GM21576 (cell line): ENCODE data around the gene RRP1B.

ENCODE experiments used
- ATAC-seq: cut with Tn5 transposase; IDR thresholded peaks from one replicate; pipeline ENCODE4 v1.9.1; 2021; ENCODE audit warnings: mild to moderate bottlenecking, moderate library complexity; ENCODE audit not compliant: unreplicated experiment

The RRP1B gene

GRCh38 chr21:43720539-43721166, 61.3 kb downstream of the RRP1B start:
- no peak for ATAC-seq

DNA sequence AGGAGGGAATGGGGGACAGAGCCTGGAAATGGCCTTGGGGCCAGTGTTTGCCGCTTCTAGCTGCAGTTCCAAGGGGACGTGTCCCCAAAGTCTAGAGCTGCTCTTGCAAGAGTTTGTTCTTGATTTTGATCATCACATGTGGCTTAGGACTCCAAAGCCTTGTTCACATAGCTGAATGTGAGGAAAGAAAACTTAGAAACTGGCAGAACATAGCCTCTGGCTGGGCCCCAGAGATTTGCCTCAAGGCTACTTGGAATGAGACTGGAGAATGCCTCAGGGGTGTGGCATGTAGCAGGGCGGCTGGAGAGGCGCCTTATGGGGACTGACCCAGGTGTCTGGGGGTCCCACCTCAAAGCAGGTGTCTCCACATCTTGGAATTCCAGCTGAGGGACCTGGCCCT, 61.8 kb downstream of the RRP1B start:
- ATAC-seq, result no peak

- ATAC-seq, result no peak
Measured at GRCh38 chr21:43721939-43722338, 62.6 kb downstream of the RRP1B start.

DNA sequence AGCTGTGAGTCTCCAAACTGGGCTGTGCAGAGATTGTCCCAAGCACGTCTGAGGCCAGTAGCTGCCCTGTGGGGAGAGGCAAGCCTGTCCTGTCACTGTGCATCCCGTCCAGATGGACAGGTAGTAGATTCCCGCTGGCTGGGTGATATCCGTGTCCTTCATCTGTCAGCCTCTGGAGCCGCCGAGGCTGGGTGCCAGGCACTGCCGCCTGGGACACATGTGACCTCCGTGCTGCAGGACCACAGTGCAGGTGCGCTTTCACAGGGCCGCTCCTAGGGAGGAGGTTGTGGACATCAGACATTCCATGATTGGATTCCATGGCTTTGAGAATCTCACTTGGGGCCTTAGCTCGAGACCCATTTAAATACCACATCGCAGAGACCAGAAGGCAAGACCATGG, 64.3 kb downstream of the RRP1B start:
- ATAC-seq, result no peak

DNA sequence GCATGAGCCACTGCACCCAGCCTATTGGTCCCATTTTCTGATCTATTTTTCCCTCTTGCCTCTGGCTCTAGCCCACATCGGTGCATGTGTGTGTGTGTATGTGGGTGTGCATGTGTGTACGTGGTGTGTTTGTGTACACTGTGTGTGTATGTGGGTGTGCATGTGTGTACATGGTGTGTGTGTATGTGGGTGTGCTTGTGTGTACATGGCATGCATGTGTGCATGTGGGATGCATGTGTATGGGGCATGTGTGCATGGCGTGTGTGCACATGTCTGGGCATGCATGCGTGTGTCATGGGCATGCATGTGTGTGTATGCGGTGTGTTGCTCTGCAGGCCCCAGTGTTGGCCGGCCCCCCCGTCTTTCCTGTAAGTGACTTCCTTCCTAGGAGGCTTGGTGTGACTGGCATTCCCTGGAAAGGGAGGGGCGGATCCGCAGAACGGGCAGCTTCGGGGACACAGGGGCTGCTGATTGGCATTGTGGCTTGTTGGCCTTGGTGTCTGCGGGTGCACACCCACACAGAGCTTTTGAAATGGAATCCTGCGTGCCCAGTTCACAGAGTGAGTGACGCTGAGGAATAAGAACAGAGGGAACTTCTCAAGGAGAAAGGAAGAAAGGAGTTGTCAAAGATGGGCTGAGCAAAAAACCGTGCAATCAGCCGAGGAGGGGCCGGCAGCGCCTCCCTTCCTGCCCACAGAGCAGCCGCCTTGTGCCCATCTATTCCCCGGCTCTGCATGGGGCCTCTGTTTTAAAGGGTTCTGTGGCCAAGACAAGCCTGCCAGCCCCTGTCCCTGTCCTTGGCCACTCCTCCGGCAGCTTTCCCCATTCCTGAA, 67.5 kb downstream of the RRP1B start:
- ATAC-seq, result no peak

- no peak for ATAC-seq
Measured at GRCh38 chr21:43727519-43728153, 68.3 kb downstream of the RRP1B start.

- peak; percentile 9 for ATAC-seq
Measured at GRCh38 chr21:43728154-43728466, 68.8 kb downstream of the RRP1B start.

DNA sequence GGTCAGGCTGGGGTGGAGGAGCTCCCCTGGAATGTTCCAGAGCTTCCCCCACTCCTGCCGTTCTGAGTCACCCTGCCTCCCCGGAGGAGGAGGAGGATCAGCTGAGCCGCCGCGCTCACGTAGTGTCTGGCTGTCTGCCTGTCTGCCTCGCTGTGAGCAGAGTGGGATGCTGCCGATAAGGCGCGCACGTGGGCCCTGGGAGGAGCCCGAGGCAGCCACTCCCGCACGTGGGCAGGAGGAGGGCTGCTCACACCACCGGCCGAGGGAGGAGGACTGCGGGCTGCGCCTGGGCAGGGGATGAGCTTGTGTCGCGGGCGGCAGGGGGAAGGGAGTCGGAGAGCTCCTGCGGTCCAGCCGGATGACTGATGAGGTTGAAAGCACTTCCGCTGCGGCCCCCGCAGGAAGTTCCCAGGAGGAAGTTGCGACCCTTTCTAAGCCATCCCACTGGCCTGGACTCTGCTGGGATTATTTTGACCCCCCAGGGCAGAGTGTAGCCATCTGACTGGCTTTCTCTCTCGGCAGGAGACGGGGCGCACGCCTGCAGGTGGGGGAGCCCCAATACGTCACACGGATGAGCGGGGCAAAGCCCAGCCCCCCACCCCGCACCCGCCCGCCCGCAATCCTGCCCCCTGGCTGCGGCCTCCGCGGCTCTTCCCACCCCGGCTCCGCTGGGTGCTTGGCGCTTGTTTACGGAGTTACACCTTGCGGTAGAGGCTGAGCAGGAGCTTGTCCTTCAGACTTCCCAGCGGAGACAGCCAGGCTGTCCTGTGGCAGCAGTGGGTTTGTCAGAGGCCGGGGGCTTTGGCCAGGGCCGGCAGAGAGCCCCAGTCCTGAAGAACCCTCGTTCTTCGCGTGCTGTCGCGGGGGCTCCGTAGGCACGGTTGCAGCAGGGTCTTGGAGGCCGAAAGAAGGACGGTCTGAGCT, 69.4 kb downstream of the RRP1B start:
- ATAC-seq, result peak; percentile 47

- ATAC-seq, result no peak
Measured at GRCh38 chr21:43731476-43731875, 72.1 kb downstream of the RRP1B start.

DNA sequence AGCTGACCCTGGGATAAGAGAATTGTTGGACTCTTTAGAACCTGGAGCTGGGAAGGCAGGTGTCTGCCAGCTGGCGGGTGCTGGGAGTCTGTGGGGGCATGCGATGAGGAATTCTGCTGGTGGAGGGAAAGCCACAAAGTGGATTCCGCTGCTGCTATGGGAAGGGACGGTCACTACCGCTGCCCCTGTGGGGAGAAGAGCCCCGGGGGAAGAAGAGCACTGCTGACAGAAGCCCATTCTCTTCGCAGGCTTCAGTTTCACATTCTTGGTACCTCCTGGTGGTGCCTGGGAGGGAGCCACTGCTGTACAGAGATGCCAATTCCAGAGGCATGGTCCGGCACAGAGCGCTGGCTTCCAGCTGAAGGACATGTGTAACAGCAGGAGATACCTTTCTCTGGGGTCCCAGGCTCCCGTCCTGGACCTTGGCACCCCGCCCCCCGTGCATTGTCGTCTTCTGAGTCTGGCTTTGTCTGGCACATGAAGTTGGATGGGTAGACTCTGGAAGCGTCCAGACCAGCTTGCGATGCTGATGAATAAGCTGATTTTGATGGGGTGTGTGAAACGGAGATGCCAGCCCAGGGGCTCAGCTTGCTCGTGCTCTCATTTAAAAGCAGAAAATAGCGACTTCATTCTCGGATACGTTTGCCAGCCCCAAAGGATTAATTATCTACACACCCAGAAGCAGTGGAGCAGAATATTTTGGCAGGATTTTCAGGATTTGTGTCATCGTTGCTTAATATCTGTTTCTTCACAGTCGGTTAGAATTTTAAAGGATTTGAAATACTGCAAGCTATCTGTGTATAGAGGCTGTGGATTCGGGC, 72.7 kb downstream of the RRP1B start:
- no peak for ATAC-seq

DNA sequence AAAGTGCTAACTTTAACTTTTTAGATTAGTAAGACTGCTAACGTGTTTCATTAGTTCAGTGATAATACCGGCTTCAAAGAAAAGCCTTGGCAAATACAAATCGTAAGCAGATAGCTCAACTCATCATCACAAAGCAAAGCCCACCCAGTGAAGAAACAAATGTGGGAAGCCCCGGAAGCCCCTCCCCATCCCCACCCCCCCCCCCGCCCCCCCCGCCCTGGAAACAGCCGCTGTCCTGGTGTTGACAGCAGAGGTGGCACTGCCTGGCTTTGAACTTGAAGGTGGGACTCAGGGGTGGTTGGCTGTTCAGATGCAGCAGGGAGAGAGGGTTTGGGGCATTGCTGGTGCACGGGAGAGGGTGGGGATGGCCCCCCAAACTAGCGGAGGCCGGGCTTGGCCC, 73.7 kb downstream of the RRP1B start:
- ATAC-seq, result no peak

DNA sequence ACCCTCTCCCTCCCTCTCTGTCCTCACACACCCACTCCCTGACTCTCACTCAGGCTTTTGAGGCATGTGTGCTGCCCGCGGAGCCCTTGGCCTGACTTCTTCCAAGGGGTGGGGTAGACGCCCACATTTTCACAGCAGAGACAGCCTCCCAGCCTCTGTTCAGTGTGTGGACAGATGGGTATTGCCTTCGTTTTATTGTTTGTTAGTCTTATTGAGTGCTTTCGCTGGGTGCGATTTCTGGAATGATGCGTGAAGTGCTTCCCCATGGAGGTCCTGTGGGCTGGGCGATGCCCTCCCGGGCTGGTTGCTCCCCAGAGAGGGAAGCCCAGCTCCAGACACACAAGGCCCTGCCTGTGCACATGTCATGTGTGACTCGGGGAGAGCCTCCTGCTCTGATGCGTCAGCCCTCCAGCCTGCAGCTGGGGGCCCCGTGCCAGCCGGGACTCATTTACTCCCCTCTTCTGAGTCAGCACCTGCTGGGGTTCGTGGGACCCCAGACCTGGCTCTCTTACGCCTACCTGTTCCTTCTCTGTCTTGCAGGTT, 74.2 kb downstream of the RRP1B start:
- no peak for ATAC-seq

DNA sequence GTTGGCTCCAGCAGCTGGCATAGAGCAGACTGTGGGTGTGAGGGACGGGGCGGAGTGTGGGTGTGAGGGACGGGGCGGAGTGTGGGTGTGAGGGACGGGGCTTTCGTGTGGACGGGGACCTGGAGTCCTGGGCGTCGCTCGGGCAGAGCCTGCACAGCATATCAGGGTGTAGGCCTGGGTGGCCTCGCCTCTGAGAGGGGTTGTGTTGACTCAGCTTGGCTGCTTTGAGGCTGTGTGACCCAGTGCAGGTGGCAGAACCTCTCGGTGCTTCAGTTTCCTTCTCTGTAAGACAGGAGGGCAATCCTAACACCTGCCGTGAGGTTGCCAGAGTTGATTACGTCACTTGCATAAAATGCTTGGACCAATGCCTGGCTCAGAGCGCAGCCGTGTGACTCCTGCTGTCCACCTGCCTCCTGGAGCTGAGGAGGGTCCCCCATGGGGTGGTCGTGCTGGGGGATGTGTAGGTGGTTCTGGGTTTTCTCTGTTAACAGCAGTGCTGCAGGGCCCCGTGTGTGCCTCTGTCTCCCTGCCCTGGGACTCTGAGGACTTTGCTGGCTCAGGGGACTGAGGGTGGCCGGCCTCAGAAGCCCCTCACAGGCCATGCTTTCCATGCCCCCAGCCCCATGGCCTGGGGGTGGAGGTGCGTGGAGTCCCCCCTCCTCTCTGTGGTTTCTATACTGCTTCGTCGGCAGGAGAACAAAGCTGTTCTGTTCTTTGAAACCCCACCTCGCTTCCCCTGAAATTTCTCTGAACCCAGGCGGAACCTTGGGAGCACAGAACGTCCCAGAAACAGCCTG, 75.0 kb downstream of the RRP1B start:
- no peak for ATAC-seq

DNA sequence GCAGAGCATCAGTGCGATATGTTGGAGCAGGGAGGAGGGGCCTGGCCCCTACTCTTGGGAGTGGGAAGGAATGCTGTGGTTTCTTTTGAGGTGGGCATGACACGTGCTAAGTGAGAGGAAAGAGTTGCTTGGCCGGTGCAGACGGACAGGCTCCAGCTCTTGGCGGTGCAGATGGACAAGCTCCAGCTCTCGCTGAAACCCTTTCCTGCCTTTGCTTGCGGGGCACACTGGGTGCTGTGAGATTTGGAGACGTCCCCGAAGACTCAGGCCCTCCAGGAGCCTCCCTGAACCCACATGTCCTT, 75.5 kb downstream of the RRP1B start:
- no peak for ATAC-seq

DNA sequence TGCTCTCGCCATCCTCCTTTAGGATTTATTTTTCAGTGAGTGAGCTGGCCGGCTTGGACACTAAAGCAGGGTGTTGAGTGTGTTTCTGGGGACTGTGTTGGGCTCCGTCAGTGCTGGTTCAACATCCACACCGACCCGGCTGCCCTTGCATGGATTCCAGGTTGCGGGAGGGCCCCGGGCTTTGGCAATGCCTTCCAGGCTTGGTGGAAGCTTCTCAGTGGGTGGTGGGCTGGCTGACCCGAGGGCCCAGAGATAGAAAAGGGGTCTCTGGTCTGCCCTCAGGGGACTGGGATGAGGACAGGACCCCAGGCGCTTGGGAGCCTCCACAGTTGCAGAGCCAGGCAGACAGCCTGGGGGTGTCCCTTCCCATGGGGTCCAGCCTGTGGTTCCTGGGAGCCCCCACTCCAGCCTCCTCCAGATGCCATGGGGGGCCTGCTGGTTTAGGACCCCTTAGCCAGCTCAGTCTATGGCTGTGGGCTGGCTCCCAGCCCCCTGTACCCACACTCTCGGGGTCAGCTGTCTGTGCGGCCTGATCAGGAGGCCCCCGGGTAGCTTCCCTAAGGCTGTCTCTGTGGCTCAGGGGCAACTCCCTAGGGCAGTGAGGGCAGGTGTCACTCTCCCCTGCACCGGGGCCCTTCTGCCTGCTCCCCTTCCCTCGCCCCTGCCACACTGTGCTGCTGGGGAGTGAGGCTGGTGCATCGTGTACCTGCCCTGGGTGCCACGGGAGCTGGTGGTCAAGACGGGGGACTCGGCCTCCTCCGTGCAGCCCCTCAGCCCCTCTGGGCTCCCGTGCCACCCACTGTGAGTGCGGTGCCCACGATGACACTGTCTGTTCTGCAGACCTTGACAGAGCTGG, 76.1 kb downstream of the RRP1B start:
- no peak for ATAC-seq

- ATAC-seq, result no peak
Measured at GRCh38 chr21:43736224-43736883, 77.0 kb downstream of the RRP1B start.

- no peak for ATAC-seq
Measured at GRCh38 chr21:43737158-43737950, 78.0 kb downstream of the RRP1B start.
